ENCODE results near the gene RFX2.

RFX2 gene

GRCh38 chr19:6058518-6059201 lies 51.6 kb downstream of the RFX2 start:
- no peak for DNase-seq

- DNase-seq = no peak
These were observed 52.4 kb downstream of the RFX2 start for GRCh38 chr19:6057651-6058517.

GRCh38 chr19:6056801-6057650 lies 53.3 kb downstream of the RFX2 start:
- DNase-seq = peak; percentile 41

- no peak for DNase-seq
These were observed 54.0 kb downstream of the RFX2 start for GRCh38 chr19:6056282-6056741.

GRCh38 chr19:6055013-6055795 lies 55.1 kb downstream of the RFX2 start:
- no peak for DNase-seq

GRCh38 chr19:6048793-6049405 lies 61.4 kb downstream of the RFX2 start:
- DNase-seq = peak; percentile 23

- no peak for DNase-seq
These were observed 62.0 kb downstream of the RFX2 start for GRCh38 chr19:6048348-6048747.

GRCh38 chr19:6047741-6048251 lies 62.5 kb downstream of the RFX2 start:
- DNase-seq = peak; percentile 22

GRCh38 chr19:6047256-6047655 lies 63.0 kb downstream of the RFX2 start:
- no peak for DNase-seq

GRCh38 chr19:6045108-6045507 lies 65.2 kb downstream of the RFX2 start:
- DNase-seq = no peak

GRCh38 chr19:6044056-6044805 lies 66.1 kb downstream of the RFX2 start:
- no peak for DNase-seq

GRCh38 chr19:6042776-6043726 lies 67.2 kb downstream of the RFX2 start:
- no peak for DNase-seq

GRCh38 chr19:6041991-6042481 lies 68.3 kb downstream of the RFX2 start:
- DNase-seq = no peak

GRCh38 chr19:6041071-6041470 lies 69.2 kb downstream of the RFX2 start:
- no peak for DNase-seq

- DNase-seq = no peak
These were observed 70.6 kb downstream of the RFX2 start for GRCh38 chr19:6039566-6040225.

- no peak for DNase-seq
These were observed 71.5 kb downstream of the RFX2 start for GRCh38 chr19:6038634-6039405.

GRCh38 chr19:6035026-6035425 lies 75.3 kb downstream of the RFX2 start:
- DNase-seq = no peak

GRCh38 chr19:6034512-6034911 lies 75.8 kb downstream of the RFX2 start:
- no peak for DNase-seq

Data from DMS79 (cell line).